Colonic mucosa (tissue), 4 donors: ENCODE data around the gene RAPGEF4. TPM values are rescaled to one million over a fixed set of nuclear protein-coding genes. Genes with fewer than 3 reads are reported as not detected.

Experiments
- DNase-seq: peaks from one replicate; pipeline ENCODE4 v3.0.0-alpha.2; 2020
- H3K27ac ChIP-seq: fragments of 200-600 bp; one replicate; pipeline ENCODE4 v1.8.0; 2021
- H3K27me3 ChIP-seq: fragments of 200-600 bp; one replicate; pipeline ENCODE4 v1.8.0; 2021
- H3K36me3 ChIP-seq: fragments of 200-600 bp; one replicate; pipeline ENCODE4 v1.8.0; 2021
- H3K4me1 ChIP-seq: fragments of 200-600 bp; one replicate; pipeline ENCODE4 v1.8.0; 2021; ENCODE audit warnings: mild to moderate bottlenecking
- H3K4me3 ChIP-seq: fragments of 200-600 bp; one replicate; pipeline ENCODE4 v1.8.0; 2021
- H3K9ac ChIP-seq, 2 donors: one replicate each; pipeline ENCODE4 v1.7.0; 2013; ENCODE audit warnings: control low read depth in 2 of 2, low read depth in 2 of 2, low read length in 2 of 2
- H3K9me3 ChIP-seq: fragments of 200-600 bp; one replicate; pipeline ENCODE4 v1.8.0; 2021
- CTCF ChIP-seq: fragments of 200-600 bp; IDR thresholded peaks from one replicate; pipeline ENCODE4 v1.8.0; 2022; ENCODE audit warnings: antibody characterized with exemption, mild to moderate bottlenecking
- intact Hi-C: fragments of 100-400 bp; cut with DNase I; formaldehyde crosslinking; loops from one replicate; pipeline ENCODE4 v1.14.1; 2022
- total RNA-seq, 2 donors: library from RNA; stranded (reverse); fragmentation: NEBNext Ultra II Directional in 1 of 2; extraction: Animal tissue kit (Norgen Biotek cat#: 25700) in 1 of 2; gene quantifications; one replicate each; pipeline ENCODE4 v1.2.1, GENCODE V29; 2021
- donor health status: healthy.
- donor health status: DM: no; HTN: no; CAD: no.
- donor health status: DM: no; HTN: no; CAD: no.

The RAPGEF4 gene
- total RNA-seq, 2 donors from 2014 or later: 1.3 to 1.5 TPM

GRCh38 chr2:172955587-172955986, 219.9 kb downstream of the RAPGEF4 start:
- Histone ChIP-seq H3K9ac (no peak overlapping the region), H3K9me3 (no peaks in the 10 kb centered on the region), H3K27ac (no peak overlapping the region), H3K36me3 (no peaks in the 10 kb centered on the region), H3K27me3 (no peaks in the 10 kb centered on the region), H3K4me1 (no peaks in the 10 kb centered on the region), H3K4me3 (no peak overlapping the region)
- DNase-seq: no peak
- no peak for TF ChIP-seq CTCF
- intact Hi-C loops: no loop called here

GRCh38 chr2:172957734-172958133, 222.1 kb downstream of the RAPGEF4 start:
- Histone ChIP-seq H3K4me3 (no peak overlapping the region), H3K9ac (no peak overlapping the region), H3K27me3 (no peaks in the 10 kb centered on the region), H3K4me1 (no peaks in the 10 kb centered on the region), H3K27ac (no peak overlapping the region), H3K9me3 (no peaks in the 10 kb centered on the region), H3K36me3 (no peaks in the 10 kb centered on the region)
- TF ChIP-seq CTCF: no peak
- no peak for DNase-seq
- intact Hi-C loops: no loop called here

DNA sequence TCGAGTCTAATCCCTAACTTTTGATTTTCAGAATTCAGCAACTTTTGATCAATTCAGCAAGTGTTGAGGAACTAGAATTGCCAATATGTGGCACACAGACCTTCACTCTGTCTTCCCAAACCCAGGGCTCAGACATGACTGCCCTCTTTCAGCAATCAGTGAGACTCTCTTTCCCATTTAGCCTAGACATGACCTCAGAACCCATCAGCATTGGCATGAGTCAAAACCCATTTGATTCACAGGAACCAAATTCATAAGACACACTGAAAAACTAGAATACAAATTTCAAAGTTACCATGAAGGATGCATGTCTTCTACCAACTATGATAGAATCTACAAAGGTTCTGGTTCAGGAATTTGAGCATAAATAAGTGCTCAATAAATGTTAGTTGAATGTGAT, 226.4 kb downstream of the RAPGEF4 start:
- intact Hi-C loops: no loop called here

DNA sequence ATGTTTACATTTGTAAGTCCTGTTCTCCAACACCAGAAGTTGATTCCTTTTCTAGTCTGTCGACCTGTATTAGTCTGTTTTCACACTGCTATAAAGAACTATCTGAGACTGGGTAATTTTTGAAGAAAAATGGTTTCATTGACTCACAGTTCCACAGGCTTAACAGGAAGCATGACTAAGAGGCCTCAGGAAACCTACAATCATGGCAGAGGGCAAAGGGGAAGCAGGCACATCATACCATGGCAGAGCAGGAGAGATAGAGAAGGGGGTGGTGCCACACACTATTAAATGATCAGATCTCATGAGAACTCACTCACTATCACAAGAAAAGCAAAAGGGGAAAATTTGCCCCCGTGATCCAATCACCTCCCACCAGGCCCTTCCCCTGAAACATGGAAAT, 227.2 kb downstream of the RAPGEF4 start:
- Histone ChIP-seq H3K27me3 (no peaks in the 10 kb centered on the region), H3K9ac (no peak overlapping the region), H3K4me3 (no peak overlapping the region), H3K36me3 (no peaks in the 10 kb centered on the region), H3K4me1 (no peaks in the 10 kb centered on the region), H3K27ac (no peak overlapping the region), H3K9me3 (no peaks in the 10 kb centered on the region)
- DNase-seq: no peak
- intact Hi-C loops: no loop called here
- TF ChIP-seq CTCF: no peak

More for the DNA sequence above, 226.4 kb downstream of the RAPGEF4 start:
- no peaks in the 10 kb centered on the region for H3K9me3 ChIP-seq
- H3K27me3 ChIP-seq: no peaks in the 10 kb centered on the region
- no peak overlapping the region for H3K9ac ChIP-seq
- H3K36me3 ChIP-seq: no peaks in the 10 kb centered on the region
- H3K4me3 ChIP-seq: no peak overlapping the region
- no peak for DNase-seq
- no peaks in the 10 kb centered on the region for H3K4me1 ChIP-seq
- no peak overlapping the region for H3K27ac ChIP-seq
- no peak for TF ChIP-seq CTCF

GRCh38 chr2:172964511-172965139, 229.0 kb downstream of the RAPGEF4 start:
- H3K4me1 ChIP-seq: no peaks in the 10 kb centered on the region
- no peak for TF ChIP-seq CTCF
- no peaks in the 10 kb centered on the region for H3K36me3 ChIP-seq
- H3K9ac ChIP-seq: no peak overlapping the region
- intact Hi-C loops: no loop called here
- H3K27ac ChIP-seq: no peak overlapping the region
- no peaks in the 10 kb centered on the region for H3K9me3 ChIP-seq
- no peaks in the 10 kb centered on the region for H3K27me3 ChIP-seq
- DNase-seq: no peak
- H3K4me3 ChIP-seq: no peak overlapping the region
